Measurements from ENCODE around the gene EYA3. TPM values are rescaled to one million over a fixed set of nuclear protein-coding genes. Genes with fewer than 3 reads are reported as not detected.

Gene EYA3
- total RNA-seq, 1 donor from 2014 or later: 22.1 TPM

DNA sequence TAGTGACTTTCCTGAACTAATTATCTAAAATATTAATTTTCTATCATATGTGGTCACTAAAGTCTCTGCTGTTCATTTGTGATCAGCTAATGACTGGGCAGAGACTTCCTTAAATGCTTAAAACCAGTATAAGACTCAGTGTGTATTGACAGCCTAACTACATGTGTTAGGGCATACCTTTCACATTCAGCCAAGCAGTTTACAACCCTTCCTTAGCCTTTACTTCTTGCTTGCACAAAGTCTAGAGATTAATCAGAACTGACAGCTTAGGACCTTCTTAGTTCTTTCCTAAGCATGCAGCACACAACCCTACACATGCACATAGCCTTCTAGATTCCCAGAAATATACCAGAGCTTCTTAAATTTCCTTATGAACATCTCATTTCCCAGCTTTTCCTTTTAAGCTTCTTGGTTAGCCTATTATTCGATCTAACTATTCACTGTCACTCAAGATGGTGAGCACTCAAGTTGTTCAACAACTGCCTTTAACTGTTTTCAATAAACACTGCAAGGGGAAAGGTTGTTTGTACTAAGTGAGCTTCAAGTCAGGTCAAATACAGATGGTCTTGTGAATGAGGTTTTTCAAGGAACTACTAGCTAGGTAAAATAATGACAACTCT is 13.4 kb downstream of the EYA3 start:
- Histone ChIP-seq H3K4me2 (ENCODE audit: low read length) (no peak overlapping the region), H3K4me1 (ENCODE audit: insufficient read depth, low read length) (peaks cover 16% of the 10 kb centered on the region), H4K20me1 (ENCODE audit: insufficient read depth, low read length) (peaks cover 18% of the 10 kb centered on the region), H3K9ac (ENCODE audit: low read length) (no peak overlapping the region), H2AFZ (ENCODE audit: low read depth, low read length) (no peak overlapping the region), H3K4me3 (ENCODE audit: insufficient read depth, low read depth, low read length) (no peak overlapping the region), H3K9me3 (ENCODE audit: insufficient read depth, low read depth, low read length) (no peaks in the 10 kb centered on the region), H3K27me3 (ENCODE audit: insufficient read depth, low read length) (no peaks in the 10 kb centered on the region), H3K79me2 (ENCODE audit: insufficient read depth, low read length) (peaks cover 82% of the 10 kb centered on the region), H3K27ac (ENCODE audit: low read depth, low read length) (no peak overlapping the region), H3K36me3 (ENCODE audit: insufficient read depth, low read length) (no peaks in the 10 kb centered on the region)
- no peaks in the 10 kb centered on the region for H3K36me3 Mint-ChIP-seq (ENCODE audit: low read depth, unreplicated experiment)
- FAIRE-seq (no peak), DNase-seq (ENCODE audit: low read depth) (no peak)
- no peaks in the 10 kb centered on the region for H3K9me3 Mint-ChIP-seq (ENCODE audit: unreplicated experiment)
- H3K4me3 Mint-ChIP-seq (ENCODE audit: unreplicated experiment): no peak overlapping the region
- H3K27ac Mint-ChIP-seq (ENCODE audit: unreplicated experiment): peak overlapping the region; percentile 8
- peaks cover 29% of the 10 kb centered on the region for H3K4me1 Mint-ChIP-seq (ENCODE audit: low read depth, unreplicated experiment)
- no peaks in the 10 kb centered on the region for H3K27me3 Mint-ChIP-seq (ENCODE audit: low read depth, unreplicated experiment)
- TF ChIP-seq, protein P1, sequence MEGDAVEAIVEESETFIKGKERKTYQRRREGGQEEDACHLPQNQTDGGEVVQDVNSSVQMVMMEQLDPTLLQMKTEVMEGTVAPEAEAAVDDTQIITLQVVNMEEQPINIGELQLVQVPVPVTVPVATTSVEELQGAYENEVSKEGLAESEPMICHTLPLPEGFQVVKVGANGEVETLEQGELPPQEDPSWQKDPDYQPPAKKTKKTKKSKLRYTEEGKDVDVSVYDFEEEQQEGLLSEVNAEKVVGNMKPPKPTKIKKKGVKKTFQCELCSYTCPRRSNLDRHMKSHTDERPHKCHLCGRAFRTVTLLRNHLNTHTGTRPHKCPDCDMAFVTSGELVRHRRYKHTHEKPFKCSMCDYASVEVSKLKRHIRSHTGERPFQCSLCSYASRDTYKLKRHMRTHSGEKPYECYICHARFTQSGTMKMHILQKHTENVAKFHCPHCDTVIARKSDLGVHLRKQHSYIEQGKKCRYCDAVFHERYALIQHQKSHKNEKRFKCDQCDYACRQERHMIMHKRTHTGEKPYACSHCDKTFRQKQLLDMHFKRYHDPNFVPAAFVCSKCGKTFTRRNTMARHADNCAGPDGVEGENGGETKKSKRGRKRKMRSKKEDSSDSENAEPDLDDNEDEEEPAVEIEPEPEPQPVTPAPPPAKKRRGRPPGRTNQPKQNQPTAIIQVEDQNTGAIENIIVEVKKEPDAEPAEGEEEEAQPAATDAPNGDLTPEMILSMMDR (IDR thresholded peaks at IDR 0.05; ENCODE audit: insufficient read depth, low read depth, low read length): no peak
- no peak for TF ChIP-seq EZH2 (IDR thresholded peaks at IDR 0.05; ENCODE audit: insufficient read depth, low read length)

DNA sequence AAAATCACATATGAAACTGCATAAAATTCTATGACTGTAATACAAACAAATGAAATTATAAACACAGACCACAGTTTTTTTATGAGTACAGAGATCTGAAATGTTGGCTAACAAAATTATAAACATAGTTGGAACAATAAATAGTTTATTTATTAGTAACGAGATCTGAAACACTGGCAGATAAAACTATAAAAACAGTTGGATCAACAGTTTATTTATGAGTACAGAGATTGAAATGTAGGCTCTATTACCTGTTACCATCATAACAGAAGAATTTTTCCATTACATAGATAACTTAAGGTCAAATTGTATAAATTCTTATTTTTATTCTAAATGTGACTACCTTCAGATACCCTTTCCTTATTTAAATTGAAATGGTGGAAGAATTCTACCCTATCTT is 14.5 kb downstream of the EYA3 start:
- H3K36me3 ChIP-seq (ENCODE audit: insufficient read depth, low read length): no peaks in the 10 kb centered on the region
- peaks cover 87% of the 10 kb centered on the region for H3K79me2 ChIP-seq (ENCODE audit: insufficient read depth, low read length)
- FAIRE-seq (no peak), DNase-seq (ENCODE audit: low read depth) (no peak)
- peaks cover 9% of the 10 kb centered on the region for H3K4me1 ChIP-seq (ENCODE audit: insufficient read depth, low read length)
- Mint-ChIP-seq H3K4me1 (ENCODE audit: low read depth, unreplicated experiment) (peaks cover 22% of the 10 kb centered on the region), H3K27ac (ENCODE audit: unreplicated experiment) (no peak overlapping the region), H3K4me3 (ENCODE audit: unreplicated experiment) (no peak overlapping the region), H3K9me3 (ENCODE audit: unreplicated experiment) (no peaks in the 10 kb centered on the region), H3K36me3 (ENCODE audit: low read depth, unreplicated experiment) (no peaks in the 10 kb centered on the region), H3K27me3 (ENCODE audit: low read depth, unreplicated experiment) (no peaks in the 10 kb centered on the region)
- H3K4me2 ChIP-seq (ENCODE audit: low read length): no peak overlapping the region
- H3K4me3 ChIP-seq (ENCODE audit: insufficient read depth, low read depth, low read length): no peak overlapping the region
- no peak overlapping the region for H3K27ac ChIP-seq (ENCODE audit: low read depth, low read length)
- no peaks in the 10 kb centered on the region for H3K9me3 ChIP-seq (ENCODE audit: insufficient read depth, low read depth, low read length)
- TF ChIP-seq, protein P1 (IDR thresholded peaks at IDR 0.05; ENCODE audit: insufficient read depth, low read depth, low read length): no peak
- TF ChIP-seq EZH2 (IDR thresholded peaks at IDR 0.05; ENCODE audit: insufficient read depth, low read length): no peak
- H2AFZ ChIP-seq (ENCODE audit: low read depth, low read length): no peak overlapping the region
- no peak overlapping the region for H3K9ac ChIP-seq (ENCODE audit: low read length)
- peaks cover 13% of the 10 kb centered on the region for H4K20me1 ChIP-seq (ENCODE audit: insufficient read depth, low read length)
- H3K27me3 ChIP-seq (ENCODE audit: insufficient read depth, low read length): no peaks in the 10 kb centered on the region

GRCh38 chr1:28071813-28072212 is 16.6 kb downstream of the EYA3 start:
- Histone ChIP-seq H4K20me1 (ENCODE audit: insufficient read depth, low read length) (peaks cover 12% of the 10 kb centered on the region), H3K9me3 (ENCODE audit: insufficient read depth, low read depth, low read length) (no peaks in the 10 kb centered on the region), H3K4me1 (ENCODE audit: insufficient read depth, low read length) (peaks cover 9% of the 10 kb centered on the region), H2AFZ (ENCODE audit: low read depth, low read length) (no peak overlapping the region), H3K27ac (ENCODE audit: low read depth, low read length) (no peak overlapping the region), H3K9ac (ENCODE audit: low read length) (no peak overlapping the region), H3K36me3 (ENCODE audit: insufficient read depth, low read length) (no peaks in the 10 kb centered on the region), H3K27me3 (ENCODE audit: insufficient read depth, low read length) (no peaks in the 10 kb centered on the region), H3K79me2 (ENCODE audit: insufficient read depth, low read length) (peaks cover 86% of the 10 kb centered on the region), H3K4me2 (ENCODE audit: low read length) (no peak overlapping the region), H3K4me3 (ENCODE audit: insufficient read depth, low read depth, low read length) (no peak overlapping the region)
- Mint-ChIP-seq H3K27me3 (ENCODE audit: low read depth, unreplicated experiment) (no peaks in the 10 kb centered on the region), H3K9me3 (ENCODE audit: unreplicated experiment) (no peaks in the 10 kb centered on the region), H3K4me3 (ENCODE audit: unreplicated experiment) (no peak overlapping the region), H3K36me3 (ENCODE audit: low read depth, unreplicated experiment) (no peaks in the 10 kb centered on the region), H3K4me1 (ENCODE audit: low read depth, unreplicated experiment) (peaks cover 24% of the 10 kb centered on the region), H3K27ac (ENCODE audit: unreplicated experiment) (no peak overlapping the region)
- FAIRE-seq (no peak), DNase-seq (ENCODE audit: low read depth) (no peak)
- TF ChIP-seq, protein P1 (IDR thresholded peaks at IDR 0.05; ENCODE audit: insufficient read depth, low read depth, low read length): no peak
- no peak for TF ChIP-seq EZH2 (IDR thresholded peaks at IDR 0.05; ENCODE audit: insufficient read depth, low read length)
